Bronchial epithelial cell (primary cell): Measurements from ENCODE around the gene KCNIP1. TPM values are rescaled to one million over a fixed set of nuclear protein-coding genes. Genes with fewer than 3 reads are reported as not detected.

Source experiments
- DNase-seq: peaks from one replicate; pipeline ENCODE4 v3.0.0-alpha.2; 2010; ENCODE audit warnings: low read depth
- FAIRE-seq: peaks from 2 replicates; lab custom pipeline; 2011; peaks lifted over from hg19 to GRCh38; lab: Jason Lieb, UNC
- H3K27me3 ChIP-seq: 2 replicates; pipeline ENCODE4 v1.5.1; 2011; ENCODE audit warnings: low read length; ENCODE audit not compliant: control insufficient read depth, insufficient read depth
- H3K36me3 ChIP-seq: 2 replicates; pipeline ENCODE4 v1.5.1; 2011; ENCODE audit warnings: low read length; ENCODE audit not compliant: control insufficient read depth, insufficient read depth
- H3K4me3 ChIP-seq: 2 replicates; pipeline ENCODE4 v1.5.1; 2011; ENCODE audit warnings: mild to moderate bottlenecking, low read depth, low read length, control low read depth
- CTCF ChIP-seq: IDR thresholded peaks from 2 replicates; pipeline ENCODE4 v1.5.1; 2011; ENCODE audit warnings: mild to moderate bottlenecking, moderate library complexity, low read length, control low read depth, inconsistent platforms; ENCODE audit not compliant: insufficient read depth, severe bottlenecking
- total RNA-seq: library from RNA; depleted of rRNA; stranded (reverse); fragments of >200 nt; gene quantifications from 2 replicates; pipeline ENCODE4 v1.2.1, GENCODE V29; 2014

KCNIP1 gene
- total RNA-seq, 1 donor from 2014 or later = under 0.01 TPM

- H3K4me3 ChIP-seq = no peak overlapping the region
- no peaks in the 10 kb centered on the region for H3K36me3 ChIP-seq
- DNase-seq = no peak
- TF ChIP-seq CTCF = no peak
- H3K27me3 ChIP-seq = no peaks in the 10 kb centered on the region
- no peak for FAIRE-seq
Measured at GRCh38 chr5:170519549-170519948, 15.7 kb downstream of the KCNIP1 start.

- FAIRE-seq (no peak), DNase-seq (no peak)
- no peaks in the 10 kb centered on the region for H3K36me3 ChIP-seq
- no peak for TF ChIP-seq CTCF
- no peak overlapping the region for H3K4me3 ChIP-seq
- no peaks in the 10 kb centered on the region for H3K27me3 ChIP-seq
Measured at GRCh38 chr5:170520372-170520771, 16.6 kb downstream of the KCNIP1 start.

GRCh38 chr5:170522211-170523141 lies 18.7 kb downstream of the KCNIP1 start:
- DNase-seq = peak; percentile 48

GRCh38 chr5:170523142-170523551 lies 19.3 kb downstream of the KCNIP1 start:
- no peaks in the 10 kb centered on the region for H3K27me3 ChIP-seq
- no peak overlapping the region for H3K4me3 ChIP-seq
- no peak for DNase-seq
- H3K36me3 ChIP-seq = no peaks in the 10 kb centered on the region
- no peak for TF ChIP-seq CTCF
- no peak for FAIRE-seq

More at GRCh38 chr5:170522211-170523141, 18.7 kb downstream of the KCNIP1 start:
- no peaks in the 10 kb centered on the region for H3K27me3 ChIP-seq
- TF ChIP-seq CTCF = no peak
- no peak for FAIRE-seq
- H3K4me3 ChIP-seq = no peak overlapping the region
- H3K36me3 ChIP-seq = no peaks in the 10 kb centered on the region

- no peak for TF ChIP-seq CTCF
- FAIRE-seq (no peak), DNase-seq (no peak)
- Histone ChIP-seq H3K4me3 (no peak overlapping the region), H3K36me3 (no peaks in the 10 kb centered on the region), H3K27me3 (no peaks in the 10 kb centered on the region)
Measured at GRCh38 chr5:170523830-170524229, 20.0 kb downstream of the KCNIP1 start.

- no peak for TF ChIP-seq CTCF
- FAIRE-seq (no peak), DNase-seq (no peak)
- H3K36me3 ChIP-seq = no peaks in the 10 kb centered on the region
- H3K4me3 ChIP-seq = no peak overlapping the region
- no peaks in the 10 kb centered on the region for H3K27me3 ChIP-seq
Measured at GRCh38 chr5:170524576-170524975, 20.8 kb downstream of the KCNIP1 start.
